Duodenal mucosa (tissue), 2 donors: Measurements from ENCODE around the gene CRTAP.
"Not testable (repeated sequence)": the region's sequence is repeated elsewhere in the genome, so short reads cannot be mapped to it uniquely, and the experiment has no call there.

Experiments
- H3K27ac ChIP-seq: one replicate; pipeline ENCODE4 v1.7.0; 2013; ENCODE audit warnings: low read depth, low read length
- H3K27me3 ChIP-seq, 2 donors: one replicate each; pipeline ENCODE4 v1.7.0; 2013; ENCODE audit warnings: low read length in 2 of 2, control low read depth in 1 of 2; ENCODE audit not compliant: insufficient read depth in 2 of 2, control insufficient read depth in 1 of 2
- H3K36me3 ChIP-seq, 2 donors: one replicate each; pipeline ENCODE4 v1.7.0; 2013; ENCODE audit warnings: low read length in 2 of 2, control low read depth in 1 of 2; ENCODE audit not compliant: insufficient read depth in 2 of 2, control insufficient read depth in 1 of 2
- H3K4me1 ChIP-seq, 2 donors: one replicate each; pipeline ENCODE4 v1.7.0; 2013; ENCODE audit warnings: low read length in 2 of 2, control low read depth in 1 of 2; ENCODE audit not compliant: insufficient read depth in 2 of 2, control insufficient read depth in 1 of 2
- H3K4me3 ChIP-seq, 2 donors: one replicate each; pipeline ENCODE4 v1.7.0; 2013; ENCODE audit warnings: low read length in 2 of 2, low read depth in 1 of 2
- H3K9ac ChIP-seq, 2 donors: one replicate each; pipeline ENCODE4 v1.7.0; 2013; ENCODE audit warnings: low read length in 2 of 2, low read depth in 1 of 2
- H3K9me3 ChIP-seq, 2 donors: one replicate each; pipeline ENCODE4 v1.7.0; 2013; ENCODE audit warnings: low read length in 2 of 2, control low read depth in 1 of 2; ENCODE audit not compliant: control insufficient read depth in 1 of 2

Gene CRTAP

DNA sequence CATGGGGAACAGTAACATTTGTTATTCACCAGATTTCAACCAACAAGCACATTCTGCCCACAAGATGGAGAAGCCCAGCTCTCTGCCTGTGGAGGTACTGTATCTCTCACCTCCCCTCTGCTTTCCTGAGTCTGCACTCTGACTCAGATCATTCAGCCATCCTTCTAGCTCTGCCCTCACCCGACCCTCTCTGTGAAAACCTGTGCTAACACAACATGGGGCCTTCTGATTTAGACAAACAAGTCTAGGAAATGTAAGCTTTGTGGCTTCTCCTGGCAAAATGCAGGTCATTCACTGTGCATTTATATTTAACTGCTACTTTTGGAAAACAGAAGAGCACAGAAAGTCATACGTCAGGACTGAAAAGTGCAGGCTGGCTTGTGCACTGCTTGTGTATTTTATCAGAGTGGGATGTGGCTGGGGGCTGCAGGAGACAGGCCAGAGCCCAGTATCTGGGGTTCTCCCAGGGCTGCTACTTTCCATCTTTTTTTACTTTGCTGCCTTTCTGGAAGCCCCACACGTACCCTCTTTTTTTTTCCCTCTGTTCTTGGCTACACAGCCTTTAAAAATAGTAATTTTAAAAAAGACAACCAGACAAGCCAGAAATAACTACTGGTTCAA lies 54.0 kb downstream of the CRTAP start:
- Histone ChIP-seq H3K9ac (no peak overlapping the region), H3K27me3 (no peaks in the 10 kb centered on the region), H3K36me3 (no peaks in the 10 kb centered on the region), H3K27ac (no peak overlapping the region), H3K4me3 (no peak overlapping the region), H3K4me1 (no peaks in the 10 kb centered on the region), H3K9me3 (no peaks in the 10 kb centered on the region)

DNA sequence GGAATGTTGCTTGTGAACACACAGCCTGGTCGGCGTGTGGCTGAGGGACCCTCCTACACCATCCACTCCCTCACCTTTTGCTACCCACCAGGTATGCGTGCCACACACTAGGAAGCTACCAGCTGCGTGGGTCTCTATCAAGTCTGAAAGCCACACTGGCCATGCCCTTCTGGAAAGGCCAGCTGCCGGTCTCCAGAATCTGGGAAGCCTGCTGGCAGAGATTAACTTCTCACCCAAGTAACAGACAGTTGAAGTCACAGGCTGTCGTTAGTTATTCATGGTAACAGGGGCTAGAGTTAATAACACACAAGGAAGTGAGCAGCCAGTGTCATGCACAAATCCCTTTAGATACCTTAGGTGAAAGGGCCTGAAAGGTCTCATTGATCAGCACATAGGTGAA lies 56.7 kb downstream of the CRTAP start:
- Histone ChIP-seq H3K27ac (no peak overlapping the region), H3K27me3 (no peaks in the 10 kb centered on the region), H3K4me3 (no peak overlapping the region), H3K36me3 (no peaks in the 10 kb centered on the region), H3K4me1 (no peaks in the 10 kb centered on the region), H3K9me3 (no peaks in the 10 kb centered on the region), H3K9ac (no peak overlapping the region)

GRCh38 chr3:33171580-33171979 lies 57.8 kb downstream of the CRTAP start:
- H3K36me3 ChIP-seq: no peaks in the 10 kb centered on the region
- no peak overlapping the region for H3K4me3 ChIP-seq
- H3K27ac ChIP-seq: no peak overlapping the region
- no peak overlapping the region for H3K9ac ChIP-seq
- no peaks in the 10 kb centered on the region for H3K9me3 ChIP-seq
- H3K4me1 ChIP-seq: no peaks in the 10 kb centered on the region
- no peaks in the 10 kb centered on the region for H3K27me3 ChIP-seq

DNA sequence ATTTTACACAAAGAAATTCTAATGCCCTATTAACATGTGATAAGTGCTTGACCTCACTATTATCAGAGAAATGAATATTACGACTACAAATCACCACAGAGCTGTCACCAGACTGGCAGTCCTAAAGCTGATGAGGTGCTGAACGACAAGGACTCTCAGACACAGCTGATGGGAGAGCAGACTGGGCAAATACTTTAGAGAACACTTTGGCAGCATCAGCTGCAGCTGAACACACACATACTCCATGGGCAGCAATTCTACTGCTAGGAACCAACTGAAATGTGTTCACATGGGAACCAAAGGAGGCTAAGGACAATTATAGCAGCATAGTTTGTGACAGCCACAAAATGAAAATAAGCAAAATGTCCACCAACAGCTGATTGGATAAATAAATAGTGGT lies 59.3 kb downstream of the CRTAP start:
- Histone ChIP-seq H3K27me3 (no peaks in the 10 kb centered on the region), H3K4me3 (no peak overlapping the region), H3K27ac (no peak overlapping the region)

GRCh38 chr3:33173672-33174071 lies 59.9 kb downstream of the CRTAP start:
- no peak overlapping the region for H3K9ac ChIP-seq
- no peaks in the 10 kb centered on the region for H3K4me1 ChIP-seq
- H3K36me3 ChIP-seq: no peaks in the 10 kb centered on the region
- no peaks in the 10 kb centered on the region for H3K27me3 ChIP-seq
- no peak overlapping the region for H3K27ac ChIP-seq
- H3K4me3 ChIP-seq: no peak overlapping the region
- H3K9me3 ChIP-seq: no peaks in the 10 kb centered on the region

More for the DNA sequence above, 59.3 kb downstream of the CRTAP start:
- no peaks in the 10 kb centered on the region for H3K9me3 ChIP-seq
- H3K9ac ChIP-seq: no peak overlapping the region
- H3K4me1 ChIP-seq: no peaks in the 10 kb centered on the region
- no peaks in the 10 kb centered on the region for H3K36me3 ChIP-seq

GRCh38 chr3:33174095-33174494 lies 60.3 kb downstream of the CRTAP start:
- no peak overlapping the region for H3K27ac ChIP-seq
- H3K27me3 ChIP-seq: no peaks in the 10 kb centered on the region
- H3K4me1 ChIP-seq: no peaks in the 10 kb centered on the region
- H3K9ac ChIP-seq: no peak overlapping the region
- no peak overlapping the region for H3K4me3 ChIP-seq
- no peaks in the 10 kb centered on the region for H3K9me3 ChIP-seq
- H3K36me3 ChIP-seq: no peaks in the 10 kb centered on the region

GRCh38 chr3:33174711-33175414 lies 61.0 kb downstream of the CRTAP start:
- Histone ChIP-seq H3K36me3 (no peaks in the 10 kb centered on the region), H3K9me3 (no peaks in the 10 kb centered on the region), H3K4me1 (no peaks in the 10 kb centered on the region), H3K27ac (no peak overlapping the region), H3K4me3 (no peak overlapping the region), H3K9ac (no peak overlapping the region), H3K27me3 (no peaks in the 10 kb centered on the region)

GRCh38 chr3:33179132-33179531 lies 65.3 kb downstream of the CRTAP start:
- no peaks in the 10 kb centered on the region for H3K36me3 ChIP-seq
- no peaks in the 10 kb centered on the region for H3K27me3 ChIP-seq
- no peaks in the 10 kb centered on the region for H3K4me1 ChIP-seq
- no peak overlapping the region for H3K9ac ChIP-seq
- no peak overlapping the region for H3K27ac ChIP-seq
- no peaks in the 10 kb centered on the region for H3K9me3 ChIP-seq
- H3K4me3 ChIP-seq: no peak overlapping the region

- H3K36me3 ChIP-seq: no peaks in the 10 kb centered on the region
- no peaks in the 10 kb centered on the region for H3K9me3 ChIP-seq
- H3K27ac ChIP-seq: no peak overlapping the region
- no peak overlapping the region for H3K9ac ChIP-seq
- no peak overlapping the region for H3K4me3 ChIP-seq
- H3K27me3 ChIP-seq: no peaks in the 10 kb centered on the region
- H3K4me1 ChIP-seq: no peaks in the 10 kb centered on the region
Observed at GRCh38 chr3:33181229-33181628, 67.4 kb downstream of the CRTAP start.

DNA sequence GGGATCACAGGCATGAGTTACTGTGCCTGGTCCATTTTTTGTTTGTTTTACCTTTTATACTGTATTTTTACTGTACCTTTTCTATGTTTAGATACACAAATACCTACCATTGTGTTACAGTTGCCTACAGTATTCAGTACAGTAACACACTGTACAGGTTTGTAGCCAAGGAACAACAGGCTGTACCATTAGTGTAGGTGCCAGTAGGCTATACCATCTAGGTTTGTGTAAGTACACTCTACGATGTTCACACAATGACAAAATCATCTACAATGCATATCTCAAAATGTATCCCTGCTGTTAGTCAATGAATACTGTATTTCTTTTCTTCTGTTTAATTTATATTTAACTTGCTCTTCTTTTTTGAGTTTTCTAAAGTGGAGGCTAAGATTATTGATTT lies 67.8 kb downstream of the CRTAP start:
- not testable (repeated sequence) for H3K4me3 ChIP-seq, H3K4me1 ChIP-seq, H3K36me3 ChIP-seq, H3K27me3 ChIP-seq, H3K27ac ChIP-seq, H3K9ac ChIP-seq, H3K9me3 ChIP-seq
